K562 (cell line): ENCODE measurements around the gene PTPN7. TPM values are rescaled to one million over a fixed set of nuclear protein-coding genes. Genes with fewer than 3 reads are reported as not detected.
A peak's percentile ranks its signal among the peaks of the same experiment; 100 is the strongest.

Experiments used
- ATAC-seq: fragments of 200-7000 bp; cut with Tn5 transposase; 3 replicates; pipeline ENCODE4 v1.9.1; 2020; ENCODE audit warnings: moderate library complexity
- BruUV-seq: library from RNA; stranded (reverse); fragments of 400-500 nt; replicated peaks from 2 replicates; lab custom pipeline; 2021; lab: Mats Ljungman, UMichigan
- CTCF ChIA-PET: fragments of 300-600 bp; formaldehyde crosslinking; extraction: SDS; loops from one replicate; lab custom pipeline; 2021; ENCODE audit warnings: low intra/inter-chr PET ratio; lab: Yijun Ruan, JAX
- POLR2A ChIA-PET: fragments of 300-600, 350-650 bp; sonication (Branson Sonifier 250); formaldehyde crosslinking; extraction: SDS; loops from one replicate; lab custom pipeline; 2021; ENCODE audit warnings: antibody characterized with exemption, inconsistent platforms; lab: Yijun Ruan, JAX
- DNase-seq, 4 experiments: peaks; one replicate each; pipeline versions ENCODE4 v3.0.0 to v3.0.0-alpha.2; 2011 to 2018; ENCODE audit warnings: low spot score in 3 of 4, mixed read lengths in 3 of 4; ENCODE audit errors: extremely low read depth in 1 of 4
- FAIRE-seq: peaks from 2 replicates; lab custom pipeline; 2011; peaks lifted over from hg19 to GRCh38; lab: Jason Lieb, UNC
- H2AFZ ChIP-seq: 2 replicates; pipeline ENCODE4 v1.6.0; 2011; ENCODE audit warnings: low read depth, low read length, control low read depth, inconsistent platforms
- H3K27ac ChIP-seq: fragments of 200-600 bp; 3 replicates; pipeline ENCODE4 v1.8.0; 2011; ENCODE audit warnings: low read depth, mild to moderate bottlenecking, control low read depth, inconsistent platforms, low read length, moderate library complexity, mixed read lengths; ENCODE audit errors: extremely low read depth
- H3K27me3 ChIP-seq, 2 experiments: fragments of 300-600 bp in 1 of 2; 2 replicates in 1 of 2; 3 replicates in 1 of 2; pipeline versions ENCODE4 v1.6.0 to v1.8.0; 2011; ENCODE audit warnings: inconsistent platforms in 2 of 2, low read length in 2 of 2, mild to moderate bottlenecking in 1 of 2, mixed read lengths in 1 of 2, moderate library complexity in 1 of 2; ENCODE audit not compliant: control insufficient read depth in 2 of 2, insufficient read depth in 2 of 2
- H3K36me3 ChIP-seq: fragments of 300-600 bp; 3 replicates; pipeline ENCODE4 v1.8.0; 2011; ENCODE audit warnings: mild to moderate bottlenecking, low read length, inconsistent platforms; ENCODE audit not compliant: control insufficient read depth, insufficient read depth
- H3K4me1 ChIP-seq, 2 experiments: fragments of 200-600 bp in 1 of 2; replicated peaks in 1 of 2; 2 replicates in 1 of 2; 3 replicates in 1 of 2; pipeline versions ENCODE4 v1.5.1 to v1.8.0; 2011; ENCODE audit warnings: inconsistent platforms in 2 of 2, low read length in 2 of 2, mild to moderate bottlenecking in 1 of 2, mixed read lengths in 1 of 2, moderate library complexity in 1 of 2; ENCODE audit not compliant: control insufficient read depth in 2 of 2, insufficient read depth in 2 of 2
- H3K4me2 ChIP-seq: 2 replicates; pipeline ENCODE4 v1.6.1; 2011; ENCODE audit warnings: low read length, control low read depth, inconsistent platforms, mixed read lengths; ENCODE audit not compliant: insufficient read depth
- H3K4me3 ChIP-seq: fragments of 200-600 bp; sonication (generic), shearing (Covaris generic); 2 replicates; pipeline ENCODE4 v1.5.1; 2016; ENCODE audit warnings: control low read depth, inconsistent platforms
- H3K79me2 ChIP-seq: fragments of 200-600 bp; 3 replicates; pipeline ENCODE4 v1.8.0; 2011; ENCODE audit warnings: low read length, inconsistent platforms; ENCODE audit not compliant: control insufficient read depth, insufficient read depth
- H3K9ac ChIP-seq, 2 experiments: 2 replicates each; pipeline versions ENCODE4 v1.6.0 to v1.6.1; 2011; ENCODE audit warnings: low read depth in 2 of 2, low read length in 2 of 2, control low read depth in 1 of 2, inconsistent platforms in 1 of 2, mild to moderate bottlenecking in 1 of 2, mixed read lengths in 1 of 2; ENCODE audit not compliant: insufficient read depth in 1 of 2
- H3K9me1 ChIP-seq: one replicate; pipeline ENCODE4 v1.6.0; 2011; ENCODE audit warnings: inconsistent platforms, mild to moderate bottlenecking, low read length, moderate library complexity; ENCODE audit not compliant: control insufficient read depth, insufficient read depth
- H3K9me3 ChIP-seq: replicated peaks from 2 replicates; pipeline ENCODE4 v1.5.1; 2011; ENCODE audit warnings: low read depth, low read length, inconsistent platforms; ENCODE audit not compliant: control insufficient read depth, insufficient read depth
- H4K20me1 ChIP-seq: replicated peaks from 2 replicates; pipeline ENCODE4 v1.6.1; 2011; ENCODE audit warnings: low read length, inconsistent platforms, mixed read lengths; ENCODE audit not compliant: control insufficient read depth, insufficient read depth
- FOSL1 ChIP-seq: fragments of 200-800 bp; sonication (Bioruptor generic); conservative IDR thresholded peaks from 2 replicates; pipeline ENCODE4 v1.6.1; 2016; ENCODE audit warnings: missing genetic modification characterization, missing compliant biosample characterization
- JUN ChIP-seq, 2 experiments: sonication (generic) in 1 of 2; formaldehyde crosslinking in 1 of 2; IDR thresholded peaks; 2 replicates each; pipeline versions ENCODE4 v1.6.1 to v1.8.0; 2012 to 2022; ENCODE audit warnings: borderline replicate concordance in 2 of 2, mild to moderate bottlenecking in 2 of 2, improper control_type of control experiment in 1 of 2, low read depth in 1 of 2, low read length in 1 of 2, missing genetic modification reagents in 1 of 2
- JUND ChIP-seq, 2 experiments: IDR thresholded peaks; 2 replicates in 1 of 2; 3 replicates in 1 of 2; pipeline ENCODE4 v1.6.1; 2011; ENCODE audit warnings: borderline replicate concordance in 2 of 2, low read depth in 2 of 2, low read length in 2 of 2, improper control_type of control experiment in 1 of 2, missing biosample characterization in 1 of 2, missing genetic modification characterization in 1 of 2, missing genetic modification reagents in 1 of 2
- NFIC ChIP-seq: fragments of 450-650 bp; IDR thresholded peaks from 2 replicates; pipeline ENCODE4 v1.6.1; 2017; ENCODE audit warnings: mild to moderate bottlenecking, inconsistent platforms
- PTBP1 ChIP-seq: fragments of 200-400 bp; formaldehyde crosslinking; IDR thresholded peaks from 2 replicates; pipeline ENCODE4 v1.6.1; 2017; ENCODE audit warnings: low read depth, low read length
- ZNF143 ChIP-seq: sonication (generic); formaldehyde crosslinking; IDR thresholded peaks from 2 replicates; pipeline ENCODE4 v1.9.0; 2022; ENCODE audit warnings: mild to moderate bottlenecking, missing genetic modification reagents
- ZNF232 ChIP-seq: sonication (generic); formaldehyde crosslinking; IDR thresholded peaks from 2 replicates; pipeline ENCODE4 v1.8.0; 2022; ENCODE audit warnings: mild to moderate bottlenecking, missing genetic modification reagents
- WGBS: fragments of 100-300 bp; shearing (Covaris generic); methylation state at CpG from one replicate; pipeline ENCODE4 v1.1.6; 2016; ENCODE audit warnings: low coverage, mixed read lengths; ENCODE audit not compliant: insufficient coverage; ENCODE audit errors: missing lambda C conversion rate; 5-methylcytosine and 5-hydroxymethylcytosine counted together
- in situ Hi-C: fragments of 300-500 bp; cut with MboI; formaldehyde crosslinking; loops from 4 replicates; pipeline ENCODE4 v1.15.0; 2018; ENCODE audit warnings: inconsistent platforms, mixed read lengths
- intact Hi-C: fragments of 100-400 bp; cut with micrococcal nuclease; formaldehyde crosslinking; loops from 2 replicates; pipeline ENCODE4 v1.14.2; 2022
- polyA plus RNA-seq, 8 experiments: library from polyadenylated mRNA; depleted of rRNA in 4 of 8; stranded (reverse) in 5 of 8; unstranded in 3 of 8; fragments of >200 nt; fragmentation: Nextera tagmentation in 2 of 8; fragmentation: Illumina TruSeq in 1 of 8; extraction: Ambion mirVana in 2 of 8; extraction: Trizol in 1 of 8; gene quantifications; 2 replicates each; pipeline versions ENCODE4 v1.2.1 to v1.2.3, GENCODE V29; 2011 to 2014; ENCODE audit warnings: inconsistent platforms in 1 of 8, missing spikeins in 1 of 8
- total RNA-seq, 7 experiments: library from RNA; depleted of rRNA in 6 of 7; stranded (reverse); fragments of >200 nt in 6 of 7; fragmentation: Illumina TruSeq in 2 of 7; extraction: Trizol in 2 of 7; gene quantifications; 2 replicates each; pipeline versions ENCODE4 v1.2.1 to v1.2.3, GENCODE V29; 2011 to 2021; ENCODE audit warnings: low replicate concordance in 1 of 7
- TF ChIP-seq, protein P1 (sequence below), 2 experiments: fragments of 450-650 bp in 1 of 2; sonication (generic) in 1 of 2; formaldehyde crosslinking in 1 of 2; IDR thresholded peaks in 1 of 2; conservative IDR thresholded peaks in 1 of 2; 2 replicates each; pipeline versions ENCODE4 v1.6.1 to v1.8.1; 2016 to 2023; ENCODE audit warnings: mild to moderate bottlenecking in 2 of 2, moderate library complexity in 2 of 2, inconsistent platforms in 1 of 2, missing genetic modification reagents in 1 of 2
- TF ChIP-seq, protein P2 (sequence below): fragments of 200-800 bp; sonication (Bioruptor generic); IDR thresholded peaks from 2 replicates; pipeline ENCODE4 v1.6.1; 2017; ENCODE audit warnings: missing genetic modification characterization, missing compliant biosample characterization
- TF ChIP-seq, protein P3 (sequence below), 3 experiments: IDR thresholded peaks in 2 of 3; conservative IDR thresholded peaks in 1 of 3; 2 replicates each; pipeline ENCODE4 v1.5.1; 2011 to 2012; ENCODE audit warnings: low read length in 3 of 3, mild to moderate bottlenecking in 3 of 3, control low read depth in 2 of 3, improper control_type of control experiment in 1 of 3, inconsistent platforms in 1 of 3, low read depth in 1 of 3, mixed read lengths in 1 of 3, moderate library complexity in 1 of 3; ENCODE audit not compliant: insufficient read depth in 2 of 3

Gene PTPN7
- total and polyA plus RNA-seq, 9 of the 15 experiments (the other 6 are each of a cell fraction or from before 2014, with no cell fraction given) = 18.7 to 144 (median 120) TPM

DNA sequence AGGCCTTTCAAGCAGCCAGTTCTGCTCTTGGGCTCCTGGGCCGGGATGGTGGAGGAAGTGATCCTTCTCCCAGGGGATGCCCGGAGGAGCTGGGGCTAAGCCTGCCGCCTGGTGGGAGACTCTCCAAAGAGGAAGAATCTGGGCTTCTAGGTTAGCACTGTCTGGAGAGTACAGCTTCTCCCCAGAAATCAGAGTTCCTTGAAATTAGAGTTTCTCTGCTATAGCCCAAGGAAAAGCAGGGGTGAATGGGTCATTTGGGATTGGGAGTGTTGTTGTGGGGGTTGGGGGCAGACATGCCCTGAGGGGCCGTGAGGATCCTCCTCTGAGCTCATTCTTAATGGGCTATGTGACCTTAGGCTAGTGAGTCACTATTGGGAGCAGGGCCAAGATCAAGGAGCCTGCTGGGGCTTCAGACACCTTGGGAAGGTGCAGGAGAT, 39.7 kb upstream of the PTPN7 start:
- no peak overlapping the region for H3K27ac ChIP-seq
- in situ Hi-C loops = loop anchor here (25.0 kb wide), 1 partner anchor 112 kb away; no protein-coding TSS in a partner anchor
- TF ChIP-seq ZNF232 (CRISPR knock-in tag) = no peak
- peak; percentile 72 for TF ChIP-seq NFIC
- TF ChIP-seq, protein P1, sequence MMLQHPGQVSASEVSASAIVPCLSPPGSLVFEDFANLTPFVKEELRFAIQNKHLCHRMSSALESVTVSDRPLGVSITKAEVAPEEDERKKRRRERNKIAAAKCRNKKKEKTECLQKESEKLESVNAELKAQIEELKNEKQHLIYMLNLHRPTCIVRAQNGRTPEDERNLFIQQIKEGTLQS (IDR thresholded peaks at IDR 0.05) = peak; percentile 56; the same call in 1 of the 2 replicates
- TF ChIP-seq, protein P1 (CRISPR knock-in tag; conservative IDR thresholded peaks at IDR 0.05) = no peak
- peak; percentile 79 for TF ChIP-seq JUND (IDR thresholded peaks at IDR 0.05; ENCODE audit: borderline replicate concordance, low read depth, low read length)
- TF ChIP-seq JUND (tag; IDR thresholded peaks at IDR 0.05; ENCODE audit: borderline replicate concordance, low read depth, low read length) = peak; percentile 66; the same call in 2 of the 3 replicates
- TF ChIP-seq, protein P2, sequence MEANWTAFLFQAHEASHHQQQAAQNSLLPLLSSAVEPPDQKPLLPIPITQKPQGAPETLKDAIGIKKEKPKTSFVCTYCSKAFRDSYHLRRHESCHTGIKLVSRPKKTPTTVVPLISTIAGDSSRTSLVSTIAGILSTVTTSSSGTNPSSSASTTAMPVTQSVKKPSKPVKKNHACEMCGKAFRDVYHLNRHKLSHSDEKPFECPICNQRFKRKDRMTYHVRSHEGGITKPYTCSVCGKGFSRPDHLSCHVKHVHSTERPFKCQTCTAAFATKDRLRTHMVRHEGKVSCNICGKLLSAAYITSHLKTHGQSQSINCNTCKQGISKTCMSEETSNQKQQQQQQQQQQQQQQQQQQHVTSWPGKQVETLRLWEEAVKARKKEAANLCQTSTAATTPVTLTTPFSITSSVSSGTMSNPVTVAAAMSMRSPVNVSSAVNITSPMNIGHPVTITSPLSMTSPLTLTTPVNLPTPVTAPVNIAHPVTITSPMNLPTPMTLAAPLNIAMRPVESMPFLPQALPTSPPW (CRISPR knock-in tag) = 0 out of 2 replicates have a peak, but pooled peaks have one; percentile 13
- peak; percentile 80 for TF ChIP-seq FOSL1 (tag)
- TF ChIP-seq, protein P3, sequence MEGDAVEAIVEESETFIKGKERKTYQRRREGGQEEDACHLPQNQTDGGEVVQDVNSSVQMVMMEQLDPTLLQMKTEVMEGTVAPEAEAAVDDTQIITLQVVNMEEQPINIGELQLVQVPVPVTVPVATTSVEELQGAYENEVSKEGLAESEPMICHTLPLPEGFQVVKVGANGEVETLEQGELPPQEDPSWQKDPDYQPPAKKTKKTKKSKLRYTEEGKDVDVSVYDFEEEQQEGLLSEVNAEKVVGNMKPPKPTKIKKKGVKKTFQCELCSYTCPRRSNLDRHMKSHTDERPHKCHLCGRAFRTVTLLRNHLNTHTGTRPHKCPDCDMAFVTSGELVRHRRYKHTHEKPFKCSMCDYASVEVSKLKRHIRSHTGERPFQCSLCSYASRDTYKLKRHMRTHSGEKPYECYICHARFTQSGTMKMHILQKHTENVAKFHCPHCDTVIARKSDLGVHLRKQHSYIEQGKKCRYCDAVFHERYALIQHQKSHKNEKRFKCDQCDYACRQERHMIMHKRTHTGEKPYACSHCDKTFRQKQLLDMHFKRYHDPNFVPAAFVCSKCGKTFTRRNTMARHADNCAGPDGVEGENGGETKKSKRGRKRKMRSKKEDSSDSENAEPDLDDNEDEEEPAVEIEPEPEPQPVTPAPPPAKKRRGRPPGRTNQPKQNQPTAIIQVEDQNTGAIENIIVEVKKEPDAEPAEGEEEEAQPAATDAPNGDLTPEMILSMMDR (IDR thresholded peaks at IDR 0.05 in 2 of 3, conservative IDR thresholded peaks at IDR 0.05 in 1 of 3; ENCODE audit: insufficient read depth in 2 of 3, low read depth in 1 of 3, low read length in 3 of 3) = peak in 1 of 3 experiments; percentile 2; a peak in 1 of 6 replicates
- TF ChIP-seq PTBP1 = no peak
- peak; percentile 19; the same call in 1 of the 2 replicates for TF ChIP-seq JUN (IDR thresholded peaks at IDR 0.05; ENCODE audit: borderline replicate concordance, low read depth, low read length)
- no peak for TF ChIP-seq JUN (CRISPR knock-in tag; IDR thresholded peaks at IDR 0.05; ENCODE audit: borderline replicate concordance)
- TF ChIP-seq ZNF143 (CRISPR knock-in tag) = no peak
- peaks cover 3% of the 10 kb centered on the region; the same call in 1 of the 2 replicates for H3K9me3 ChIP-seq
- peaks cover 8 to 11% of the 10 kb centered on the region in 2 experiments; a peak in 4 of 5 replicates for H3K4me1 ChIP-seq
- H3K9me1 ChIP-seq = no peaks in the 10 kb centered on the region
- H4K20me1 ChIP-seq = no peaks in the 10 kb centered on the region
- CTCF ChIA-PET = interaction anchor here (0.6 kb wide), 1 partner anchor 510 kb away, joined by 5 read pairs; the partner anchor contains the start of gene SYT2
- no peaks in the 10 kb centered on the region for H3K79me2 ChIP-seq
- FAIRE-seq (no peak), ATAC-seq (no peak), DNase-seq (peak in 1 of 4 experiments; percentile 44)
- no peak overlapping the region for H2AFZ ChIP-seq
- peaks cover 6 to 46% of the 10 kb centered on the region in 2 experiments; a peak in 3 of 5 replicates for H3K27me3 ChIP-seq
- WGBS = 6% methylated on average over 4 of the region's 4 CpGs
- no peak overlapping the region for H3K4me2 ChIP-seq
- H3K9ac ChIP-seq = 0 out of 4 replicates have a peak overlapping the region, but pooled peaks of 1 of the 2 experiments have one; percentile 4
- POLR2A ChIA-PET = interaction anchor here (0.6 to 1.4 kb wide), 5 partner anchors 10 to 287 kb away, joined by 3 to 5 read pairs (median 4); no protein-coding TSS in a partner anchor
- no peaks in the 10 kb centered on the region for H3K36me3 ChIP-seq
- BruUV-seq = no TSS peak
- no peak overlapping the region for H3K4me3 ChIP-seq
- intact Hi-C loops = no loop called here
